IMR-90 (cell line): ENCODE results near the gene BMP8B. TPM values are rescaled to one million over a fixed set of nuclear protein-coding genes. Genes with fewer than 3 reads are reported as not detected.

Experiments
- ATAC-seq: fragments of 200-7000 bp; cut with Tn5 transposase; 2 replicates; pipeline ENCODE4 v1.9.1; 2020; ENCODE audit warnings: low read depth, mild to moderate bottlenecking, moderate library complexity
- BruUV-seq: library from RNA; stranded (reverse); fragments of 400-500 nt; replicated peaks from 2 replicates; lab custom pipeline; 2021; lab: Mats Ljungman, UMichigan
- CTCF ChIA-PET: fragments of 300-600 bp; formaldehyde crosslinking; extraction: SDS; loops from one replicate; lab custom pipeline; 2021; ENCODE audit warnings: antibody characterized with exemption; lab: Yijun Ruan, JAX
- POLR2A ChIA-PET: fragments of 300-600 bp; sonication (Branson Sonifier 250); formaldehyde crosslinking; loops from one replicate; lab custom pipeline; 2022; ENCODE audit warnings: antibody characterized with exemption; ENCODE audit not compliant: unreplicated experiment; lab: Charles Lee
- DNase-seq: peaks from one replicate; pipeline ENCODE4 v3.0.0; 2013
- H2AFZ ChIP-seq: replicated peaks from 2 replicates; pipeline ENCODE3; 2013; ENCODE audit warnings: low read length, mild to moderate bottlenecking; ENCODE audit not compliant: poor library complexity
- H2AK5ac ChIP-seq: 2 replicates; pipeline ENCODE4 v1.6.1; 2013; ENCODE audit warnings: low read depth, low read length, inconsistent platforms
- H2AK9ac ChIP-seq: replicated peaks from 2 replicates; pipeline ENCODE3; 2013; ENCODE audit warnings: mild to moderate bottlenecking, low read depth, low read length, moderate library complexity; ENCODE audit not compliant: poor library complexity
- H2BK120ac ChIP-seq: 2 replicates; pipeline ENCODE4 v1.6.1; 2013; ENCODE audit warnings: low read depth, low read length, inconsistent platforms
- H2BK15ac ChIP-seq: 3 replicates; pipeline ENCODE4 v1.6.1; 2013; ENCODE audit warnings: low read depth, low read length, inconsistent platforms
- H2BK20ac ChIP-seq: 2 replicates; pipeline ENCODE4 v1.6.1; 2013; ENCODE audit warnings: low read depth, mild to moderate bottlenecking, inconsistent platforms, low read length, moderate library complexity
- H2BK5ac ChIP-seq: 2 replicates; pipeline ENCODE4 v1.6.1; 2013; ENCODE audit warnings: mild to moderate bottlenecking, low read depth, low read length, inconsistent platforms; ENCODE audit not compliant: poor library complexity, severe bottlenecking
- H3K14ac ChIP-seq: replicated peaks from 2 replicates; pipeline ENCODE4 v1.6.1; 2013; ENCODE audit warnings: low read depth, low read length, inconsistent platforms
- H3K18ac ChIP-seq: 2 replicates; pipeline ENCODE4 v1.6.1; 2013; ENCODE audit warnings: low read depth, low read length, control low read depth
- H3K23ac ChIP-seq: 2 replicates; pipeline ENCODE4 v1.6.1; 2013; ENCODE audit warnings: low read depth, low read length, inconsistent platforms
- H3K27ac ChIP-seq: 2 replicates; pipeline ENCODE4 v1.5.1; 2013; ENCODE audit warnings: mild to moderate bottlenecking, control low read depth, low read length; ENCODE audit not compliant: insufficient read depth
- H3K27me3 ChIP-seq: 2 replicates; pipeline ENCODE4 v1.6.1; 2013; ENCODE audit warnings: low read length; ENCODE audit not compliant: control insufficient read depth, insufficient read depth
- H3K36me3 ChIP-seq: 2 replicates; pipeline ENCODE4 v1.6.1; 2013; ENCODE audit warnings: low read length, mixed read lengths; ENCODE audit not compliant: control insufficient read depth, insufficient read depth
- H3K4ac ChIP-seq: 2 replicates; pipeline ENCODE4 v1.6.1; 2013; ENCODE audit warnings: low read depth, low read length, inconsistent platforms
- H3K4me1 ChIP-seq: 2 replicates; pipeline ENCODE4 v1.6.1; 2013; ENCODE audit warnings: low read length, mixed read lengths; ENCODE audit not compliant: control insufficient read depth, insufficient read depth
- H3K4me2 ChIP-seq: 2 replicates; pipeline ENCODE4 v1.6.1; 2013; ENCODE audit warnings: low read depth, mild to moderate bottlenecking, control low read depth, low read length, moderate library complexity
- H3K4me3 ChIP-seq: 2 replicates; pipeline ENCODE4 v1.5.1; 2013; ENCODE audit warnings: low read depth, mild to moderate bottlenecking, control low read depth, low read length, moderate library complexity; ENCODE audit not compliant: insufficient read depth
- H3K56ac ChIP-seq: 2 replicates; pipeline ENCODE4 v1.6.1; 2013; ENCODE audit warnings: low read length, inconsistent platforms; ENCODE audit not compliant: insufficient read depth; ENCODE audit errors: extremely low read depth
- H3K79me1 ChIP-seq, 2 experiments: 2 replicates each; pipeline ENCODE4 v1.6.1; 2013; ENCODE audit warnings: low read length in 2 of 2, inconsistent platforms in 1 of 2, low read depth in 1 of 2
- H3K9ac ChIP-seq: 2 replicates; pipeline ENCODE4 v1.6.1; 2013; ENCODE audit warnings: low read depth, low read length, control low read depth
- H3K9me1 ChIP-seq: 2 replicates; pipeline ENCODE4 v1.6.1; 2013; ENCODE audit warnings: low read length, inconsistent platforms; ENCODE audit not compliant: insufficient read depth
- H3K9me3 ChIP-seq: 2 replicates; pipeline ENCODE4 v1.6.1; 2013; ENCODE audit warnings: low read length; ENCODE audit not compliant: control insufficient read depth, insufficient read depth
- H4K20me1 ChIP-seq: 2 replicates; pipeline ENCODE4 v1.6.1; 2013; ENCODE audit warnings: low read length, inconsistent platforms; ENCODE audit not compliant: insufficient read depth
- H4K5ac ChIP-seq: 2 replicates; pipeline ENCODE4 v1.6.1; 2013; ENCODE audit warnings: mild to moderate bottlenecking, low read depth, low read length, control low read depth
- H4K8ac ChIP-seq, 2 experiments: 2 replicates each; pipeline ENCODE4 v1.6.1; 2013; ENCODE audit warnings: low read depth in 2 of 2, low read length in 2 of 2, control low read depth in 1 of 2, inconsistent platforms in 1 of 2
- H4K91ac ChIP-seq: 2 replicates; pipeline ENCODE4 v1.6.1; 2013; ENCODE audit warnings: low read depth, low read length, inconsistent platforms; ENCODE audit not compliant: insufficient read depth
- BHLHE40 ChIP-seq: fragments of 150-350 bp; IDR thresholded peaks from 2 replicates; pipeline ENCODE4 v1.6.1; 2016; ENCODE audit warnings: mild to moderate bottlenecking, low read depth, low read length
- CEBPB ChIP-seq: IDR thresholded peaks from 2 replicates; pipeline ENCODE4 v1.6.1; 2012; ENCODE audit warnings: low read depth, low read length, improper control_type of control experiment
- ELK1 ChIP-seq: fragments of 150-350 bp; IDR thresholded peaks from 2 replicates; pipeline ENCODE4 v1.6.1; 2016; ENCODE audit warnings: low read depth, mild to moderate bottlenecking, low read length, moderate library complexity, borderline replicate concordance
- FOS ChIP-seq: fragments of 150-350 bp; IDR thresholded peaks from 2 replicates; pipeline ENCODE4 v1.6.1; 2016; ENCODE audit warnings: low read depth, low read length
- MAFK ChIP-seq: IDR thresholded peaks from 2 replicates; pipeline ENCODE4 v1.6.1; 2012; ENCODE audit warnings: low read depth, low read length, improper control_type of control experiment
- MXI1 ChIP-seq: IDR thresholded peaks from 2 replicates; pipeline ENCODE4 v1.6.1; 2012; ENCODE audit warnings: low read depth, mild to moderate bottlenecking, low read length, moderate library complexity, borderline replicate concordance
- NFE2L2 ChIP-seq: fragments of 150-350 bp; IDR thresholded peaks from 2 replicates; pipeline ENCODE4 v1.6.1; 2016; ENCODE audit warnings: low read depth, mild to moderate bottlenecking, low read length
- RAD21 ChIP-seq: IDR thresholded peaks from 2 replicates; pipeline ENCODE4 v1.6.1; 2012; ENCODE audit warnings: low read length, improper control_type of control experiment
- RFX5 ChIP-seq: IDR thresholded peaks from 2 replicates; pipeline ENCODE4 v1.8.0; 2012; ENCODE audit warnings: low read depth, mild to moderate bottlenecking, low read length, moderate library complexity
- SMC3 ChIP-seq: fragments of 150-350 bp; IDR thresholded peaks from 2 replicates; pipeline ENCODE4 v1.6.1; 2016; ENCODE audit warnings: low read depth, mild to moderate bottlenecking, antibody characterized with exemption, low read length, moderate library complexity
- USF2 ChIP-seq: fragments of 150-350 bp; IDR thresholded peaks from 2 replicates; pipeline ENCODE4 v1.6.1; 2017; ENCODE audit warnings: mild to moderate bottlenecking, antibody characterized with exemption, low read length, low read depth
- WGBS, 2 experiments: methylation state at CpG; one replicate each; pipeline versions ENCODE4 v1.1.5 to v1.1.7; 2013; ENCODE audit warnings: missing lambda C conversion rate in 2 of 2; ENCODE audit not compliant: insufficient read length in 1 of 2; ENCODE audit errors: extremely low coverage in 2 of 2; 5-methylcytosine and 5-hydroxymethylcytosine counted together
- dilution Hi-C: fragments of 300-500 bp; cut with HindIII; formaldehyde crosslinking; loops from one replicate; pipeline ENCODE4 v1.14.3; 2018; ENCODE audit warnings: low sequenced_read_pairs; ENCODE audit not compliant: unreplicated experiment
- in situ Hi-C: fragments of 300-500 bp; cut with MboI; formaldehyde crosslinking; loops from 3 replicates; pipeline ENCODE4 v1.14.3; 2019; ENCODE audit warnings: low sequenced_read_pairs, inconsistent platforms, mixed read lengths
- intact Hi-C: fragments of 100-400 bp; cut with micrococcal nuclease; formaldehyde crosslinking; loops from 2 replicates; pipeline ENCODE4 v1.10.0; 2022
- polyA plus RNA-seq, 3 experiments: library from polyadenylated mRNA; depleted of rRNA; stranded (reverse); fragments of >200 nt; gene quantifications; 2 replicates each; pipeline ENCODE4 v1.2.3, GENCODE V29; 2012; ENCODE audit warnings: low replicate concordance in 1 of 3
- total RNA-seq: library from RNA; depleted of rRNA; stranded (reverse); fragments of >200 nt; gene quantifications from 2 replicates; pipeline ENCODE4 v1.2.3, GENCODE V29; 2012
- TF ChIP-seq, protein P1 (sequence below): conservative IDR thresholded peaks from 2 replicates; pipeline ENCODE4 v1.5.1; 2012; ENCODE audit warnings: mild to moderate bottlenecking, low read depth, low read length, improper control_type of control experiment

BMP8B gene
- total and polyA plus RNA-seq, 2 of the 4 experiments (the other 2 are of a cell fraction), result not detected

GRCh38 chr1:39828734-39829133 is 40.1 kb upstream of the BMP8B start:
- POLR2A ChIA-PET, result no interaction called here
- BruUV-seq, result no TSS peak
- CTCF ChIA-PET, result no interaction called here
- H3K14ac ChIP-seq, result no peak overlapping the region
- no peaks in the 10 kb centered on the region for H3K36me3 ChIP-seq
- H3K27ac ChIP-seq, result no peak overlapping the region
- H3K79me1 ChIP-seq, result no peaks in the 10 kb centered on the region
- H4K91ac ChIP-seq, result no peak overlapping the region
- no peak overlapping the region for H2AK5ac ChIP-seq
- TF ChIP-seq MAFK, result no peak
- no peak for TF ChIP-seq BHLHE40
- TF ChIP-seq MXI1, result no peak
- TF ChIP-seq RFX5, result no peak
- TF ChIP-seq CEBPB, result no peak
- no peak for TF ChIP-seq RAD21
- no peak for TF ChIP-seq NFE2L2
- TF ChIP-seq FOS, result no peak
- TF ChIP-seq SMC3, result no peak
- TF ChIP-seq, protein P1, sequence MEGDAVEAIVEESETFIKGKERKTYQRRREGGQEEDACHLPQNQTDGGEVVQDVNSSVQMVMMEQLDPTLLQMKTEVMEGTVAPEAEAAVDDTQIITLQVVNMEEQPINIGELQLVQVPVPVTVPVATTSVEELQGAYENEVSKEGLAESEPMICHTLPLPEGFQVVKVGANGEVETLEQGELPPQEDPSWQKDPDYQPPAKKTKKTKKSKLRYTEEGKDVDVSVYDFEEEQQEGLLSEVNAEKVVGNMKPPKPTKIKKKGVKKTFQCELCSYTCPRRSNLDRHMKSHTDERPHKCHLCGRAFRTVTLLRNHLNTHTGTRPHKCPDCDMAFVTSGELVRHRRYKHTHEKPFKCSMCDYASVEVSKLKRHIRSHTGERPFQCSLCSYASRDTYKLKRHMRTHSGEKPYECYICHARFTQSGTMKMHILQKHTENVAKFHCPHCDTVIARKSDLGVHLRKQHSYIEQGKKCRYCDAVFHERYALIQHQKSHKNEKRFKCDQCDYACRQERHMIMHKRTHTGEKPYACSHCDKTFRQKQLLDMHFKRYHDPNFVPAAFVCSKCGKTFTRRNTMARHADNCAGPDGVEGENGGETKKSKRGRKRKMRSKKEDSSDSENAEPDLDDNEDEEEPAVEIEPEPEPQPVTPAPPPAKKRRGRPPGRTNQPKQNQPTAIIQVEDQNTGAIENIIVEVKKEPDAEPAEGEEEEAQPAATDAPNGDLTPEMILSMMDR, result no peak
- TF ChIP-seq ELK1, result no peak
- no peak for TF ChIP-seq USF2
- no peak overlapping the region for H3K9ac ChIP-seq
- H2AFZ ChIP-seq, result no peak overlapping the region
- WGBS, 2 experiments, result no CpG with 5 or more reads among the region's 2 CpGs
- DNase-seq (no peak), ATAC-seq (no peak)
- H3K4me1 ChIP-seq, result no peaks in the 10 kb centered on the region
- H2AK9ac ChIP-seq, result no peak overlapping the region
- H3K9me3 ChIP-seq, result no peaks in the 10 kb centered on the region
- H3K9me1 ChIP-seq, result no peaks in the 10 kb centered on the region; the same call in 1 of the 2 replicates
- no peak overlapping the region for H3K56ac ChIP-seq
- H3K27me3 ChIP-seq, result peaks cover 16% of the 10 kb centered on the region
- H3K4me2 ChIP-seq, result no peak overlapping the region
- H3K4me3 ChIP-seq, result no peak overlapping the region
- H2BK120ac ChIP-seq, result no peak overlapping the region
- intact Hi-C loops, result no loop called here
- no peak overlapping the region for H2BK15ac ChIP-seq
- H3K18ac ChIP-seq, result no peak overlapping the region
- H4K20me1 ChIP-seq, result no peaks in the 10 kb centered on the region
- H3K23ac ChIP-seq, result no peak overlapping the region
- no peak overlapping the region for H4K5ac ChIP-seq
- dilution Hi-C loops, result no loop called here
- H2BK20ac ChIP-seq, result no peak overlapping the region
- H2BK5ac ChIP-seq, result no peak overlapping the region
- in situ Hi-C loops, result no loop called here
- no peak overlapping the region for H3K4ac ChIP-seq
- no peak overlapping the region for H4K8ac ChIP-seq
